ENCODE data around the gene TRIP13.

- TF ChIP-seq POLR2AphosphoS5 (IDR thresholded peaks at IDR 0.05; ENCODE audit: low read depth, low read length), result no peak
- TF ChIP-seq TAF1 (IDR thresholded peaks at IDR 0.05; ENCODE audit: borderline replicate concordance, insufficient read depth, low read length), result no peak
- TF ChIP-seq SIN3A (IDR thresholded peaks at IDR 0.05; ENCODE audit: borderline replicate concordance, insufficient read depth, low read length), result no peak
- no peak for TF ChIP-seq REST (IDR thresholded peaks at IDR 0.05; ENCODE audit: insufficient read depth in 1 of 2, low read depth in 2 of 2, low read length in 2 of 2)
- no peak for TF ChIP-seq FOXP2 (optimal IDR thresholded peaks at IDR 0.05; ENCODE audit: borderline replicate concordance, extremely low read depth, extremely low read length, insufficient read depth)
These were observed 5.9 kb upstream of the TRIP13 start for GRCh38 chr5:886716-887325.

Measured in PFSK-1 (cell line).